Measurements from ENCODE around the gene ESPN.
A peak's percentile ranks its signal among the peaks of the same experiment; 100 is the strongest.
"Not testable (repeated sequence)": the region's sequence is repeated elsewhere in the genome, so short reads cannot be mapped to it uniquely, and the experiment has no call there.

Gene ESPN

DNA sequence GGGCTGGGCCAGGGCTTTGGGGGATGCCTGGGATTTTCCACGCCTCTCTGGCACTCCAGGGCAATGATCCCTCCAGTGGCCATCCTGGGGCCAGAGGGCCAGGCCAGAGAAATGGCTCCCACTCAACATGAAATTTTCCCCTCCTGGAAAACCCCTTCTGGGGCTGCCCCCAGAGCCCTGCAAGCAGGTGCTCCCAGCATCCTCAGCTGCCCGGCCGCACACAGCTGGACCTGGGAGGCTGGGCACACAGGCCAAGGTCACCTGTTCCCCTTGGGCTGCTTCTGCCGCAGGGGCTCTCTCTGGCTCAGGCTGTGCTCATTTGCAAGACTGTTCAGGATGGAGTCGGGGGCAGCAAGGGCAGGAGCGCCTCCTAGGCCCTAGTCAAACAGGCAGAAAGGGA is 3.9 kb downstream of the ESPN start:
- not testable (repeated sequence) for H3K4me3 Mint-ChIP-seq; H3K27ac Mint-ChIP-seq; H3K9me3 Mint-ChIP-seq; H3K36me3 Mint-ChIP-seq (ENCODE audit: low read depth); H3K4me1 Mint-ChIP-seq (ENCODE audit: low read depth); DNase-seq (ENCODE audit: low spot score)
- H3K27me3 Mint-ChIP-seq (ENCODE audit: low read depth), result peaks cover 31% of the 10 kb centered on the region

DNA sequence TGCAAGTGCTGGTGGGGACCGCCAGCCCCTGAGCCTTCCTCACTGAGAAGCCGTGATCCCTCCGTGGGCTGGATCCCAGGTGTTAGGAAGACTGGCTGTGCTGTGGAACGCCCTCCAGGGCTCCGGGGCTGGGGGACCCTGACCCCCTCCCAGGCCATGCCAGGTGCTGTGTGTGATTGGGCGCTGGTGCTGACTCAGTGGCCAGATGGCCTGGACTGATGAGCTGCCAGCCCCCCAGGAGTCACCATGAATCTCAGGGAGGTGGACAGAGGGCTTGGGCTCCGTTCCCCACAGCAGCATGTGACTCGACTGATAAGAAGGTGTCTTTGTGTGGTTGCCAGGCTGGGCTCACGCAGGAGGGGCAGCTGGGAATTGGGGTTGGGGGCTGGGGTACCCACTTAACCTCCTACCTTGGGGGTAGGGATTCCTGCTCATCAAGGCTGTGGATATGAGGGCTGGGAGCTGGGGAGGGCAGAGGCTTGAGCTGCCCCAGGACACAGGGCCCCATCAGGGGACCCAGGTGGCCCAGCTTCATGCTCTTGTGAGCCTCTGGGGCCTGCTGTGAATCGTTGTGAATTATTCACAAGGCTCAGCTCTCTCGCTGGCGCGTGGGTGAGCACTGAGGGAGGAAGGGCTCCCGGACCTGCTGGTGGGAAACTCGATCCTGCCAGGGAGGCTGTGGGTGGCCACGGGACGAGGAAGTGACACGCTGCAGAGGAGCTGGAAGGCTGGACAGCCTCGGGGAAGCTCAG is 5.3 kb downstream of the ESPN start:
- not testable (repeated sequence) for H3K9me3 Mint-ChIP-seq; DNase-seq (ENCODE audit: low spot score)

DNA sequence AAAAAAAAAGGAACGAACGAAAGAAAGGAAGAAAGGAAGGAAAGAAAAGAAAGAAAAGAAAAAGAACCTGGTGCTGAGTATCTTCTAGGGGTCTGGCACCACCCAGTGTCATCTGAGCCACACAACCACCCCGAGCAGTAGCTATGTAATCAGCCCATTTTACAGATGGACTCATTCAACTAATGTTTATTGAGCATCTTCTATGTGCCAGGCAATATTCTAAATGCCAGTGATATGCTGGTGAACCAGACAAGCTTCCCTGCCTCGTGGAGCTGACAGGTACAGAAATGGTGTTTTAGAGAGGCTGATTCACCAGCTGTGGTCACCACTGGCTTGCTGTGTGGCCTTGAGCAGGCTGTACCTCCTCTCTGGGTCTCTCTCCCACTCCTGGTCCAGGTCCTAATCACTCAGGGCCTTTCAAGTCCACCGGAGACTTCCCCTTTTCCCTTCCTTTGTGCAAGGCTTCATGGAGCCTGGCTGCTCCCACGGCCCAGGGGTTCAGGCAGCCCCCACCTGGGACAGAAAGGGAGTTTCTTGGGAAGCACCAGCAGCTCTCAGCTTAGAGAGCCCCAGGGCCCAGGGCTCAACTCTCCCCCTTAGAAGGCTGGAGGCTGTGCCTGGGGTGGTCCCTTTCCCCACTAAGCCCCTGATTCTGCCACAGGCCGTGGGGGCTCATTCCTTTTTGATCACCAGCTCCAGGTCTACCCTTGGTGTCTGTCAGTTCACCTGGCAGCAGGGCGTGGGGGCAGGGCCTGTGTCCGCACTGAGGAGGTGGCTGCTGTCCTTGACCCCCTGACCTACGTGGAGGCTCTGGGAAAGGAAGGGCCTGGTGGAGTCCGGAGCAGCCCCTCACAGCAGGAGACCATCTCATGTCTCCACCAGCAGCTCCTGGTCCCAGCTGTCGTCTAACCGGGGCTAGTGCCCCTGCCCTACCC is 7.3 kb downstream of the ESPN start:
- DNase-seq (ENCODE audit: low spot score); H3K4me1 Mint-ChIP-seq (ENCODE audit: low read depth); H3K36me3 Mint-ChIP-seq (ENCODE audit: low read depth); H3K27ac Mint-ChIP-seq; H3K4me3 Mint-ChIP-seq; H3K9me3 Mint-ChIP-seq: not testable (repeated sequence)
- H3K27me3 Mint-ChIP-seq (ENCODE audit: low read depth), result peaks cover 16% of the 10 kb centered on the region

More for the DNA sequence above, 5.3 kb downstream of the ESPN start:
- peaks cover 24% of the 10 kb centered on the region for H3K27me3 Mint-ChIP-seq (ENCODE audit: low read depth)
- H3K4me3 Mint-ChIP-seq; H3K36me3 Mint-ChIP-seq (ENCODE audit: low read depth); H3K4me1 Mint-ChIP-seq (ENCODE audit: low read depth); H3K27ac Mint-ChIP-seq: not testable (repeated sequence)

DNA sequence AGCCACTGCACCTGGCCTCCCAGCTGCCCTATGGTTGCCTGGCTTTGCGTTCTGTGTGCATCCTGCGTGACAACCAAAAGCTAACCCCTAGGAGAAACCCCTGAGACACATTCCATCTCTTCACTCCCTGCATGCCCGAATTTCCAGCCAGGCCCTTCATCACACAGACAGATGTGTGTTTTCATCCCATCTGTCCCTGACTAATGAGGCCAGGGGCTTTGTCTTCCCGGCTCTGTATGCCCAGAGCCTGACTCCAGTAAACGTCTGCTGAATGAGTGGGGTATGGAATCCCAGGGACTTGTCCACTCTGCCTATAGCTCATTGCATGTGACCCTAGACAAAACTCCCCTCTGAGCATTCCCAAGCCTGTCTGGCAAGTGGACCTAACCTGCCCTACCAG is 9.6 kb downstream of the ESPN start:
- Mint-ChIP-seq H3K36me3 (ENCODE audit: low read depth) (no peaks in the 10 kb centered on the region), H3K27ac (no peak overlapping the region), H3K4me3 (no peak overlapping the region), H3K27me3 (ENCODE audit: low read depth) (peaks cover 25% of the 10 kb centered on the region), H3K4me1 (ENCODE audit: low read depth) (peaks cover 3% of the 10 kb centered on the region), H3K9me3 (no peaks in the 10 kb centered on the region)
- no peak for DNase-seq (ENCODE audit: low spot score)

DNA sequence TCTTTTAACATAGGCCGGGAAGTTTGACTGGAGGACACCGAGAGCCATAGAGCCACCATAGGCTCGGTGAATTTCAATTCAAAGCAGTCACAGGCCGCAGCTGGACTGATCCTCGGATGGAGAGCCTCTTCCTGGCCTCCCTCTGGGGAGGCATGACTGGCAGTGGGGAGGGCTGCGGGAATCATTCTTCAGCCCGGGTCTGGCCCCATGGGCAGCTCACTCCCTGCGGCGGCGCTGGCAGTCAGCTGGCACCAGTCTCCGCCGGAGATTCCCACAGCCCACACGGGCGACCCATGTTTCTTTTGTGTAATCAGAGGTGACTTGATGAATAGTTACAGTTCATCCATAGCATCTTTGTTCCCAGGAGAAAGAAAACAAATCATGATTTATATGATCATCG is 10.6 kb downstream of the ESPN start:
- DNase-seq (ENCODE audit: low spot score), result no peak
- Mint-ChIP-seq H3K27me3 (ENCODE audit: low read depth) (peaks cover 30% of the 10 kb centered on the region), H3K27ac (no peak overlapping the region), H3K4me1 (ENCODE audit: low read depth) (peaks cover 3% of the 10 kb centered on the region), H3K36me3 (ENCODE audit: low read depth) (no peaks in the 10 kb centered on the region), H3K9me3 (no peaks in the 10 kb centered on the region), H3K4me3 (no peak overlapping the region)

DNA sequence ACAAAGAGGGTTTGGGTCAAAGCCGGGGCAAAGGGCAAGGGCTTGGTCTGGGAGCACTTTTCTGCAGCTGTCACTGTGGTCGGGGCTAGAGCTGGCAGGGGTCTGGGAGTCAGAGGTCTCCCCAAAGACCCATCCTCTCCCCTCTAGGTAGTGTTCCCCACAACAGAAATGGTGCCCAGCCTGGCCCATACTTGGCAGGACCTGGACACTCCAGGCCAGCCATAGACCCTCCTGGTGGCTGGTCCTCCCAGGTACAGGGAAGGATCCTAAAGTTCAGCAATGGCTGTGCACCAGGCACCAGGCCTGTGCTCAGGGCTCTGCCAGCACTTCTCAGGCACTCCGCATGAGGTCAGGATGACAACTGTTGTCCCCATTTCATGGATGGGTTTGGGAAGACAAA is 11.0 kb downstream of the ESPN start:
- Mint-ChIP-seq H3K27me3 (ENCODE audit: low read depth) (peaks cover 26% of the 10 kb centered on the region), H3K4me1 (ENCODE audit: low read depth) (peaks cover 3% of the 10 kb centered on the region), H3K27ac (no peak overlapping the region), H3K36me3 (ENCODE audit: low read depth) (no peaks in the 10 kb centered on the region), H3K9me3 (no peaks in the 10 kb centered on the region), H3K4me3 (no peak overlapping the region)
- DNase-seq (ENCODE audit: low spot score), result no peak

DNA sequence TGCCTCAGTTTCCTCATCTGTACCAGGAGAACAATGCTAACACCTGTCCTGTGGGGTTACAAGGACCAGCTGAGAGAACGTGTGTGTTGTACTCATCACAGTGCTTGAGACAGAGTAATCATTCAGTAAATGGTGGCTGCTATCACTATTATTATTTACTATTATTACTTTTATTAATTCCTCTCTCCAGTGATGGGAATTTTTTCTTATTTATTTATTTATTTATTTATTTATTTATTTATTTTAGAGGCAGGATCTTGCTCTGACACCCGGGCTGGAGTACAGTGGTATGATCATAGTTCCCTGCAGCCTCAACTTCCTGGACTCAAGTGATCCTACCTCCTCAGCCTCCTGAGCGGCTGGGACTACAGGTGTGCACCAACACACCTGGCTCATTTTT is 11.7 kb downstream of the ESPN start:
- not testable (repeated sequence) for H3K27ac Mint-ChIP-seq; DNase-seq (ENCODE audit: low spot score); H3K4me1 Mint-ChIP-seq (ENCODE audit: low read depth); H3K36me3 Mint-ChIP-seq (ENCODE audit: low read depth); H3K9me3 Mint-ChIP-seq; H3K4me3 Mint-ChIP-seq
- peaks cover 28% of the 10 kb centered on the region for H3K27me3 Mint-ChIP-seq (ENCODE audit: low read depth)

DNA sequence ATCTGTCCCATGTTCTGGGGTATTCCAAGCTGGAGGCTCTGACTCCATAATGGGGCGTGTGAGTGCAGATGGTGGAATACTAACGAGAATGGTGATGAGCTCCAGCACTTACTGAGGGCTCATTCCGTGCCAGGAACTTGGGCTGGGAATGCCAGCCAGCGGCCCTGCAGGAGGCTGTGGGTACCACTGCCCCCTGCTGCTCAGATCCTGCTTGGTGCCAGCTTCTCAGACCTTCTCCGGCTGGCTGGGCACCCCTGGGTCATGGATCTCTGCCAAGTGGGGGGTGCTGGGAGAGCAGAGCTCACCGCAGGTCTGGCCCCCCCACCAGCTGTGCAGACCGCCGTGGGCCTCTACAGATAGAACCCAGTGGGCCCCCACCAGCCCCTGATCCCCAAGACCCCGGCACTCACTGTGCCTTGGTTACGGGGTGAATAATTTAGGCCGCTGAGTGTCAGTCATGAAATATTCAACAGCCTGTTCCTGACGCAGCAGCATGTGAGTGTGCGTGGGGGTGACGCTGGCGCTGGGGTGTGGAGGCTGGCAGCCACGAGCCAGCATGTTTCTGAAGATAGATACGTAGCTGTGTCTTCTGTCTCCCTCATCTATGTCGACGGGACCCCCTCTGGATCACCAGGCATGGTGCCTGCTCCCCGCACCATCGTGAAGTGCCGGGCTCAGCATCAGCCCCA is 12.6 kb downstream of the ESPN start:
- peaks cover 34% of the 10 kb centered on the region for H3K27me3 Mint-ChIP-seq (ENCODE audit: low read depth)
- H3K36me3 Mint-ChIP-seq (ENCODE audit: low read depth); DNase-seq (ENCODE audit: low spot score); H3K27ac Mint-ChIP-seq; H3K9me3 Mint-ChIP-seq; H3K4me1 Mint-ChIP-seq (ENCODE audit: low read depth); H3K4me3 Mint-ChIP-seq: not testable (repeated sequence)

DNA sequence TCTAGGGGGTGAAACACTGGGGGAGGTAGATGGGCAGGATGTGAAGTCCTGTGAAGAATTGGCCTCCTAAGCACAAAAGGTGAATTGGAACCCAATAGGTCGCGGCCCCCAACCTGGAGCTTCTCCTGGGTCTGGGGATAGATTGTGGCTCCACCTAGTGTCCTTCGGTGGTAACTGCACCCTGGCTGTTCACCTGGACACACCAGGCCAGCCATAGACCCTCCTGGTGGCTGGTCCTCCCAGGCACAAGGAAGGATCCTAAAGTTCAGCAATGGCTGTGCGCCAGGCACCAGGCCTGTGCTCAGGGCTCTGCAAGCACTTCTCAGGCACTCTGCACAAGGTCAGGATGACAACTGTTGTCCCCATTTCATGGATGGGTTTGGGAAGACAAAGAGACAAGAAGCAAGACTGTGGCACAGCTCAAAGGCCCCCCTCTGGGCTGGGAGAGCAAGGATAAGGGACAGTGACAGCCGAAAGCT is 13.5 kb downstream of the ESPN start:
- no peak overlapping the region for H3K4me3 Mint-ChIP-seq
- no peaks in the 10 kb centered on the region for H3K9me3 Mint-ChIP-seq
- H3K27me3 Mint-ChIP-seq (ENCODE audit: low read depth), result peaks cover 34% of the 10 kb centered on the region

DNA sequence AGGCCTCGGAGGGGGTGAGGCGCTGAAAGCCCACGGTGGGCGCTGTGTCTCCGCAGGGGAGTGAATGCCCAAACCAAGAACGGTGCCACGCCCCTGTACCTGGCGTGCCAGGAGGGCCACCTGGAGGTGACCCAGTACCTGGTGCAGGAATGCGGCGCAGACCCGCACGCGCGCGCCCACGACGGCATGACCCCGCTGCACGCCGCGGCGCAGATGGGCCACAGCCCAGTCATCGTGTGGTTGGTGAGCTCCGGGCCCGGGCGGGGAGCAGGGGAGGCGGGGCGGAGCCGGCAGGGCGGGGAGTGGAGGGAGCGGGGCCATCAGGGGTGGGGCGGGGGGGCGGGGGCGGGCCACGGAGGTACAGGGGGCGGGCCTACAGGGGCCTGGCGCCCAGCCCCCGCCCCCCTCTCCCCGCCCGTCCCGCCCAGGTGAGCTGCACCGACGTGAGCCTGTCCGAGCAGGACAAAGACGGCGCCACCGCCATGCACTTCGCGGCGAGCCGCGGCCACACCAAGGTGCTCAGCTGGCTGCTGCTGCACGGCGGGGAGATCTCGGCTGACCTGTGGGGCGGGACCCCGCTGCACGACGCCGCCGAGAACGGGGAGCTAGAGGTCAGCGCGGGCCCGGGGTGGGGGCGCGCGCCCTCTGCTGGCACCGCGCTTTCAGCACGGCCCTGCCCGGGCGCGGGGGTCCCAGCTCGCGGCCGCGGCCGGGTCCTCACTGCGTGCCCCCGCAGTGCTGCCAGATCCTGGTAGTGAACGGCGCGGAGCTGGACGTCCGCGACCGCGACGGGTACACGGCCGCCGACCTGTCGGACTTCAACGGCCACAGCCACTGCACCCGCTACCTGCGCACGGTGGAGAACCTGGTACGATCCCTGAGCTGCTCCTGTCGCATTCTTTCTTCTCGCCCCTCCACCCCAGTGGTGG is 15.9 kb downstream of the ESPN start:
- Mint-ChIP-seq H3K27ac (no peak overlapping the region), H3K27me3 (ENCODE audit: low read depth) (peaks cover 39% of the 10 kb centered on the region), H3K4me3 (peak overlapping the region; percentile 51), H3K4me1 (ENCODE audit: low read depth) (peaks cover 5% of the 10 kb centered on the region), H3K9me3 (no peaks in the 10 kb centered on the region), H3K36me3 (ENCODE audit: low read depth) (no peaks in the 10 kb centered on the region)
- peak; percentile 69 for DNase-seq (ENCODE audit: low spot score)

More for the DNA sequence above, 13.5 kb downstream of the ESPN start:
- peaks cover 5% of the 10 kb centered on the region for H3K4me1 Mint-ChIP-seq (ENCODE audit: low read depth)
- peak; percentile 51 for DNase-seq (ENCODE audit: low spot score)
- no peak overlapping the region for H3K27ac Mint-ChIP-seq
- H3K36me3 Mint-ChIP-seq (ENCODE audit: low read depth), result no peaks in the 10 kb centered on the region

DNA sequence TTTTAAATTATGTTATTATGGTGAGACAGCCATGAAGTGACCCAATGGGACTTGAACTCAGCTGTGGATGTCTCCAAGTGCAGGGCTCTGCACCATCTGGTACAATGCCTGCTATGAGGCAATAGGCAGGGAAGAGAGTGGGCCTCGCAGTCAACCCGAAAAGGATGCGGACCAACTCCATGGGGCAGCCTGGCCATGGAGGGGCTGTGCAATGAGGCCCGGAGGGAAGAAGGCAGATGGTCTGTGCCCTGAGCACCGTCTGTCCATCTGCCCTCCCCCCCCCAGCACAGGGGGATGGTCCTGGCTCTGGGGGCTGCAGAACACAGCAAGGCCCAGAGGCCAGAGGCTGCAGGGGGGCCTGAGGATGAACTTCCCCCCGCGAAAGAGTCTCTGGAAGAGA is 17.0 kb downstream of the ESPN start:
- no peak overlapping the region for H3K27ac Mint-ChIP-seq
- H3K36me3 Mint-ChIP-seq (ENCODE audit: low read depth), result no peaks in the 10 kb centered on the region
- no peak for DNase-seq (ENCODE audit: low spot score)
- H3K9me3 Mint-ChIP-seq, result no peaks in the 10 kb centered on the region
- H3K27me3 Mint-ChIP-seq (ENCODE audit: low read depth), result peaks cover 44% of the 10 kb centered on the region
- H3K4me1 Mint-ChIP-seq (ENCODE audit: low read depth), result peaks cover 5% of the 10 kb centered on the region
- no peak overlapping the region for H3K4me3 Mint-ChIP-seq

DNA sequence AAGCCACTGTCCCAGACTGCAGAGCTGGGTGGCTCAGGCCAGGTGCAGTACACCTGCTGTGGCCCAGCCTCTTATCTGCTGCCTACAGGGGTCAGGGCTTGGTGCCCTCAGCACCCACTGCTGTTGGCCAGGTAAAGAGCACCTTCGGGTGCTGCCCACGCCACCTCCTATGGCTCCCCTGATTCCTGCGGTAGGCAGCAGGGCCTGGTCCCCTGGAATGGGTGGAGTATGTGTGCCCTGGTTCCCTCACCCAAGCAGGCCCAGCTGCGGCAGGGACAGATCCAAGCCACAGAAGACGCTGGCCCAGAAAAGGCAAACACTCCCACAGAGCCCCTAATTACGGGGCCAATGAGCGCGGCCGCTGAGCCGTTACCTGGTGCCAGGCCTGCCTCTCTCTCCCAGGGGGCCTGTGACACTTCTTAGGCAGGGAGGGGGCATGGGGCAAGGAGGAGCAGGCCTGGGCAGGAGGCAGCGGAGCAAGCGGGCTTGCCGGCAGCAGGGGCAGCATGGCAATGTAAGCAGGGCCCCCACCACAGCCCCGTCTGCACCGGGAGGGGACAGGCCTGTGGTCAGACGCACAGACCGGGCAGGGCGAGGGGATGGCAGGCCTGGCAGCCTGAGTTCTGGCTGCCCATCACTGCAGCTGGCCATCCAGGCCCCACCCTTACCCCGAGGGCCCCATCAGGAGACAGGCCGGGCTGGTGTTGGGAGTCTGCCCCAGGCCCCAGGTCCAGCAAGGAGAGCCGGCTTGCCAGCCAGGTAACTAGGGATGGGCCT is 19.0 kb downstream of the ESPN start:
- H3K27me3 Mint-ChIP-seq (ENCODE audit: low read depth), result peaks cover 48% of the 10 kb centered on the region
- no peaks in the 10 kb centered on the region for H3K9me3 Mint-ChIP-seq
- no peaks in the 10 kb centered on the region for H3K36me3 Mint-ChIP-seq (ENCODE audit: low read depth)

More for the DNA sequence above, 19.0 kb downstream of the ESPN start:
- DNase-seq (ENCODE audit: low spot score), result no peak
- peaks cover 1% of the 10 kb centered on the region for H3K4me1 Mint-ChIP-seq (ENCODE audit: low read depth)
- H3K27ac Mint-ChIP-seq, result no peak overlapping the region
- H3K4me3 Mint-ChIP-seq, result no peak overlapping the region
